ENCODE results near the gene RPS6KB2. TPM values are rescaled to one million over a fixed set of nuclear protein-coding genes. Genes with fewer than 3 reads are reported as not detected.

RPS6KB2 gene
- total RNA-seq, 1 experiment from 2014 or later: 54.1 TPM

DNA sequence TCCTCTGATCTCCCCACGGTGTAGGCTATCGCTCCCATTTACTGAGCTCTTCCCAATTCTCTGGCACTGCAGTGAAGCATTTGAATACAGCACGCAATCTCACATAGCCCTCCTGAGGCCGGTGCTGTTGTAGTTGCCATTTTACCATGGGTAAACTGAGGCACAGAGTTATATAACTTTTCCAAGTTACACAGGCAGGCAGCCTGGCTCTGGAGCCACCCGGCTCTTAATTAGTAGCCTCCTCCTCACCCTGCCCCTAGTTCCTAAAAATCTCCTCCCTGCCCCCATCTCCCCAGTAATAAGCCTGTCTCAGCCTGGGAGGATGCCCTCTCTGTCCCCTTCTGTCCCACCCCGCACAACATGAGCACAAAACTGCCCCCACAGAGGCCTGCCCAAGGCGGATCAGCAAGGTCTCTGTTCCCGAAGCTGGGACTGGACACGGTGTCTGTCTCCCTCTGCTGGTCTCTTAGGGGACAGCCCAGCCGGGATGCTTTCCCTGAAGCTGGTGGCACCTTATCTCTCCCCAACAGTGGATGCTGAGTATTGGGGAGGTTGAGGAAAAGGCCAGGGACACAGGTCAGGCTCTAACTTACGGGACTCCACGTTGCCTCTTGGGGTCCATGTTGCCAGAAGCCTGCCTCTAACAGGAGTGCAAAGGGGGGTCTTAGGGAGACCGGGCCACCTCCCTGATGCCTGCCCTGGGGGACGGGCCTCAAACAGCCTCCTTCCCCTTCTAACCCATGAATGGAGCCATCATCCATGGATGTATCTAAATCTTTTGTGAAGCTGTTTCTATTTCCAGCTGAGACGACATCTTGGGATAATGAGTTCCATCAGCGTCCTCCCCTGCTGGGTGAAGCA is 45.8 kb upstream of the RPS6KB2 start:
- Histone ChIP-seq H3K9ac (ENCODE audit: low read length) (no peak overlapping the region), H2AFZ (ENCODE audit: low read depth, low read length, poor library complexity, severe bottlenecking) (no peak overlapping the region), H3K4me1 (ENCODE audit: control insufficient read depth in 1 of 2, insufficient read depth in 2 of 2, low read length in 2 of 2) (peaks cover 54 to 64% of the 10 kb centered on the region in 2 experiments), H3K4me3 (replicated peaks in 1 of 2; ENCODE audit: low read depth in 1 of 2, low read length in 2 of 2) (no peak overlapping the region), H4K20me1 (ENCODE audit: insufficient read depth) (no peaks in the 10 kb centered on the region), H3K27ac (ENCODE audit: low read depth, low read length) (no peak overlapping the region), H3K27me3 (ENCODE audit: insufficient read depth, low read length) (no peaks in the 10 kb centered on the region), H3K79me2 (ENCODE audit: insufficient read depth, low read length) (no peaks in the 10 kb centered on the region), H3K9me3 (ENCODE audit: control insufficient read depth in 1 of 2, insufficient read depth in 1 of 2, low read depth in 1 of 2, low read length in 2 of 2) (no peaks in the 10 kb centered on the region), H3K9me2 (ENCODE audit: insufficient read depth) (no peaks in the 10 kb centered on the region), H3K4me2 (ENCODE audit: low read length) (peak overlapping the region; percentile 23; the same call in 1 of the 2 replicates), H3K36me3 (ENCODE audit: control insufficient read depth in 1 of 2, insufficient read depth in 2 of 2, low read length in 2 of 2) (no peaks in the 10 kb centered on the region)
- DNase-seq (ENCODE audit: low read depth, low spot score): peak; percentile 69
- ChIA-PET RAD21 (ENCODE audit: low non-redundant PET in 1 of 2, low total read pairs in 2 of 2, uncharacterized antibody in 2 of 2, unreplicated experiment in 2 of 2) (interaction anchor here (0.5 to 5.0 kb wide), 18 partner anchors 8 to 121 kb away, joined by 3 to 76 read pairs (median 6); partner anchors contain the start of gene POLD4 (in 2 of the 2)), POLR2A (interaction anchor here (1.2 to 15.1 kb wide), 3 partner anchors 11 to 37 kb away, joined by 3 to 210 read pairs (median 7); partner anchors contain the start of gene POLD4), CTCF (interaction anchor here (0.6 to 15.5 kb wide), 19 partner anchors 9 to 687 kb away, joined by 3 to 456 read pairs (median 4); partner anchors contain the start of genes CLCF1, GRK2, POLD4 and PPP1CA)
- TF ChIP-seq, protein P1, sequence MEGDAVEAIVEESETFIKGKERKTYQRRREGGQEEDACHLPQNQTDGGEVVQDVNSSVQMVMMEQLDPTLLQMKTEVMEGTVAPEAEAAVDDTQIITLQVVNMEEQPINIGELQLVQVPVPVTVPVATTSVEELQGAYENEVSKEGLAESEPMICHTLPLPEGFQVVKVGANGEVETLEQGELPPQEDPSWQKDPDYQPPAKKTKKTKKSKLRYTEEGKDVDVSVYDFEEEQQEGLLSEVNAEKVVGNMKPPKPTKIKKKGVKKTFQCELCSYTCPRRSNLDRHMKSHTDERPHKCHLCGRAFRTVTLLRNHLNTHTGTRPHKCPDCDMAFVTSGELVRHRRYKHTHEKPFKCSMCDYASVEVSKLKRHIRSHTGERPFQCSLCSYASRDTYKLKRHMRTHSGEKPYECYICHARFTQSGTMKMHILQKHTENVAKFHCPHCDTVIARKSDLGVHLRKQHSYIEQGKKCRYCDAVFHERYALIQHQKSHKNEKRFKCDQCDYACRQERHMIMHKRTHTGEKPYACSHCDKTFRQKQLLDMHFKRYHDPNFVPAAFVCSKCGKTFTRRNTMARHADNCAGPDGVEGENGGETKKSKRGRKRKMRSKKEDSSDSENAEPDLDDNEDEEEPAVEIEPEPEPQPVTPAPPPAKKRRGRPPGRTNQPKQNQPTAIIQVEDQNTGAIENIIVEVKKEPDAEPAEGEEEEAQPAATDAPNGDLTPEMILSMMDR (IDR thresholded peaks at IDR 0.05 in 2 of 3, conservative IDR thresholded peaks at IDR 0.05 in 1 of 3; ENCODE audit: borderline replicate concordance in 1 of 3, insufficient read depth in 1 of 3, low read depth in 2 of 3, low read length in 2 of 3): peak in 2 of 3 experiments; percentile 98; a peak in 4 of 6 replicates
- TF ChIP-seq POLR2AphosphoS5 (IDR thresholded peaks at IDR 0.05; ENCODE audit: low read depth, low read length): peak; percentile 33; the same call in 1 of the 2 replicates
- TF ChIP-seq SRF (IDR thresholded peaks at IDR 0.05; ENCODE audit: low read depth): no peak
- TF ChIP-seq YY1 (IDR thresholded peaks at IDR 0.05; ENCODE audit: extremely low read depth, insufficient replicate concordance, low read depth, low read length): peak; percentile 48
- no TSS peak for BruUV-seq (replicated peaks)
- ATAC-seq: peak; percentile 74
- intact Hi-C loops (cut with micrococcal nuclease): loop anchor here (1.0 to 2.0 kb wide), 4 partner anchors 11 to 120 kb away; no protein-coding TSS in a partner anchor
